Activated naive CD4-positive, alpha-beta T cell treated with anti-CD3 and anti-CD28 coated beads for 36 hours (primary cell): ENCODE measurements around the gene KRTAP10-4. TPM values are rescaled to one million over a fixed set of nuclear protein-coding genes. Genes with fewer than 3 reads are reported as not detected.

Experiments used
- CTCF ChIA-PET: fragments of 350-600 bp; sonication (Branson Sonifier 250); formaldehyde crosslinking; loops from one replicate; lab custom pipeline; 2021; ENCODE audit warnings: antibody characterized with exemption; lab: Charles Lee
- DNase-seq: peaks from one replicate; pipeline ENCODE4 v3.0.0-alpha.2; 2020
- H3K27ac Mint-ChIP-seq: one replicate; pipeline ENCODE4 v1.8.0; 2021; ENCODE audit warnings: mild to moderate bottlenecking, mixed read lengths
- H3K27me3 Mint-ChIP-seq: one replicate; pipeline ENCODE4 v1.8.0; 2021; ENCODE audit warnings: low read depth, mixed read lengths
- H3K36me3 Mint-ChIP-seq: one replicate; pipeline ENCODE4 v1.8.0; 2021; ENCODE audit warnings: low read depth, mixed read lengths
- H3K4me1 Mint-ChIP-seq: one replicate; pipeline ENCODE4 v1.8.0; 2021; ENCODE audit warnings: low read depth, mixed read lengths
- H3K4me3 Mint-ChIP-seq: one replicate; pipeline ENCODE4 v1.8.0; 2021; ENCODE audit warnings: mild to moderate bottlenecking, moderate library complexity, mixed read lengths
- H3K9me3 Mint-ChIP-seq: one replicate; pipeline ENCODE4 v1.8.0; 2021; ENCODE audit warnings: mixed read lengths
- intact Hi-C: fragments of 100-400 bp; cut with micrococcal nuclease; formaldehyde crosslinking; loops from one replicate; pipeline ENCODE4 v1.15.1; 2023
- total RNA-seq, 2 experiments: library from RNA; stranded (reverse); gene quantifications; one replicate each; pipeline ENCODE4 v1.2.3, GENCODE V29; 2021

KRTAP10-4 gene
- total RNA-seq, 2 experiments from 2014 or later = not detected

DNA sequence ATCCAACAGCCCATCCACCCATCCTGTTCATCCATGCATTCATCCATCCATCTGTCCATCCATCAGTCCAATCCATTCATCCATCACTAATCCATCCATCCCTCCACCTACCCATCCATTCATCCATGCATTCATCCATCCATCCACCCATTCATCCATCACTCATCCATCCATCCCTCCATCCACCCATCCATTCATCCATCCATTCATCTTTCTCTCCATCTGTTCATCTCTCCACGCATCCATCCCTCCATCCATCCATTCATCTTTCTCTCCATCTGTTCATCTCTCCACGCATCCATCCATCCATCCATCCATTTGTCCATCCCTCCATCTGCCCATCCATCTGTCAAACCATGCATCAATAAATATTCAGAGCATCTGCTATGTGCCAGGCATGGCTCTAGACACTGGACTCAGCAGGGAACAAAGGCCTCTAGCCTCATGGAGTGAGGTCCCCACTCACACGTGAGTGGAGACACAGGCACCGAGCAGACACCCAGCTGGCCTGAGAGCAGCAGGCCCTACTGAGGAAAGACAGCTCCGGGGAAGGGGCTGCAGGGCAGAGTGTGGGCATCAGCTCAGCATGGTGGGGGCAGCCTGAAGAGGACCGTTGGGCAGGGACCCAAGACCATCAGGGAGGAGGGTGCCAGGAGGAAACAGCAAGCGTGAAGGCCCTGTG, 43.2 kb upstream of the KRTAP10-4 start:
- CTCF ChIA-PET = no interaction called here
- no peaks in the 10 kb centered on the region for H3K4me1 Mint-ChIP-seq
- no peaks in the 10 kb centered on the region for H3K27me3 Mint-ChIP-seq
- intact Hi-C loops = no loop called here
- H3K36me3 Mint-ChIP-seq = no peaks in the 10 kb centered on the region
- DNase-seq = no peak
- no peak overlapping the region for H3K27ac Mint-ChIP-seq
- no peak overlapping the region for H3K4me3 Mint-ChIP-seq
- no peaks in the 10 kb centered on the region for H3K9me3 Mint-ChIP-seq

DNA sequence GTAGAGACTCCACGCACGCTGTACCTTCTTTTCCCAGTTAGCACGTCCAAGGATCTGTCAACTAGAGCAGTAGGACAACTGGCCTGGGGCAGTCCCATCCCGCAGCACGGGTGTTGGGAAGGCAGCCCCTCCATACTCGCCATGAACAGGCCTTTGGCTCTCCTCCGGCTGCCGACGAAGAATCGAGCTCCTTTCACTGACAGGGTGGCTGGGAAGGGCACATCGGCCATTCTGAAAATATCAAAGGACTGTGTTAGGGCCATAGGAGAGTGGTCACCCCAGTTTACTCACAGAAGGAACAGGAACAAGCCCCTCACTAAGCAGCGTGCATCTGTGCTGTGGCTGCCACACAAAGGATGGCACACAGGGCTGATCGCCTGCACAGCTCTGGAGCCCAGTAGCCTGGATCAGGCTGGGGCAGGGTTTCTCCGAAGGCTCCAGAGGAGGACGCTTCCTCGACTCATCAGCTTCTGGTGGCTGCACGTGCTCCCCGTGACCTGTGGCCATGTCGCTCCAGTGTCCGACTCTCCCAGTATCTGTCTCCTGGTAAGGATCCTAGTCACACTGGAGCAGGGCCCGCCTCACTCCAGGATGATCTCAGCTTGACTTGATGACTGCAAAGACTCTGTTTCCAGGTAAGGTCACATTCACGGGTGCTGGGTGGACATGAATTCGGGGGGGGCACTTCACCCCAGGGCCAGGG, 42.5 kb upstream of the KRTAP10-4 start:
- no peak overlapping the region for H3K4me3 Mint-ChIP-seq
- CTCF ChIA-PET = no interaction called here
- intact Hi-C loops = no loop called here
- H3K9me3 Mint-ChIP-seq = no peaks in the 10 kb centered on the region
- no peaks in the 10 kb centered on the region for H3K36me3 Mint-ChIP-seq
- H3K4me1 Mint-ChIP-seq = no peaks in the 10 kb centered on the region
- no peak overlapping the region for H3K27ac Mint-ChIP-seq
- no peaks in the 10 kb centered on the region for H3K27me3 Mint-ChIP-seq
- DNase-seq = no peak

DNA sequence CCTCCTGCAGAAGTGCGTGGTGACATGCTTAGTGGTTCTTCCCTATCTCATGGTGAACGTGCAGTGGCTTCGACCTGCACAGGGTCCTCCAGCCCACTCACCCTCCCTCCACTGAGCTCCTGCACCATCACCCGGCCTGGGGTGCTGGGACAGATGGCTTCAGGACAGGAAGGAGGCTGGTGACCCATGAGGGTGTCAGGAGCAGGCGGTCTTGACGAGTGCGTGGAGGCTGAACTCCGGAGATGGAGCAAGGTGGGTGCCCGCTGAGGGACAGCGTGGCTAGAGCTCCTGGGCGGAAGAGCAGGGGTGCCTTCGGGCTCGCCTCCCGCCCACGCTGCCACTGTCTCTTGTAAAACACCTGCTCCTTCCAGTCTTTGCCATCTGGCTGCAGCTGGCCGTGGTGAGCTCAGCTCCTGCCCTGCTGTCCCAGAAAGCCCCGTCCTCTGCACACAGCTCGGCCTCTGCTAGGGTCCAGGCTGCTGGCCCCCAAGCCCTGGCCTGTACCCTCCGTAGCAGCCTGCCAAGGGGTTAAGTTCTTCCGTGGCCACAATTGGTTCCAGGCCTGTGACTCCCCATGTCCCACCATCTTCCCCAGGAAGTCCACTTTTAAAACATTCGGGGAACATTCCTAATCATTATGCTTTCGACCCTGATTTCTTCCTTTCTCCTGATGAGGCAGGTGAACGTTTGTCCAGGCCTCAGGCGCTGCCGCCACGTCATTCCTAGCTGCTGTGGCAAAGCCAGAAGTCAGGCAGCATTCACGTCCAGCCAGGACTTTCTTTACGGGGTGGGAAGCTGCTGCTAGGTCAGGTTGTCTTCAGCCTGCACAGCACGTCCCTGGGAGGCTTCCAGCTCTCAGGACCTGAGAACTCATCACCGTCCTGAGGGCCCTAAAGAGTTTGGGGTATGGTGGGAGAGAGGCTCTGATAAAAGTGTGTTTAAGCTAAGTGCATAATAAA, 41.6 kb upstream of the KRTAP10-4 start:
- no peak for DNase-seq
- CTCF ChIA-PET = no interaction called here
- intact Hi-C loops = no loop called here

DNA sequence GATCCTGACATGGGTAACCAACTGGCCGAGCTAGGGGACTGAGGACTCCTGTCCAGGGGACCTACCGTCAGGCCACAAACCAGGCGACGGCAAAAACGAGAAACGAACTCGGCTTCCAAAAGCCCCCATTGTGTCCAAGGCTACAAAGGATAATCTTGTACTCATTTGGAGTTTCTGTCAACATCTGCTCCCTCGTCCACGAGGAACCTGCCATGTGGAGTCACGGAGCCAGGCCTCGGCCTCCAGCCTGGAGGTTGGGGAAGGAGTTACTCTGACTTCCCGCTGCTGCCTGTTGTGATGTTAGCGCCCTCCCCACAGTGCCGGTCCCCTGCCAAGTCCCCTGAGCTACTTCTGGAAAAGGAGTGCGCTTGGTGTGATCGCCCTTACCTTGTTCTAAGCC, 40.8 kb upstream of the KRTAP10-4 start:
- Mint-ChIP-seq H3K4me3 (no peak overlapping the region), H3K9me3 (no peaks in the 10 kb centered on the region), H3K27ac (no peak overlapping the region), H3K36me3 (no peaks in the 10 kb centered on the region), H3K27me3 (no peaks in the 10 kb centered on the region), H3K4me1 (no peaks in the 10 kb centered on the region)
- CTCF ChIA-PET = no interaction called here
- no peak for DNase-seq
- intact Hi-C loops = no loop called here

More for the DNA sequence above, 41.6 kb upstream of the KRTAP10-4 start:
- no peaks in the 10 kb centered on the region for H3K36me3 Mint-ChIP-seq
- H3K4me1 Mint-ChIP-seq = no peaks in the 10 kb centered on the region
- H3K4me3 Mint-ChIP-seq = no peak overlapping the region
- no peaks in the 10 kb centered on the region for H3K9me3 Mint-ChIP-seq
- no peaks in the 10 kb centered on the region for H3K27me3 Mint-ChIP-seq
- no peak overlapping the region for H3K27ac Mint-ChIP-seq

DNA sequence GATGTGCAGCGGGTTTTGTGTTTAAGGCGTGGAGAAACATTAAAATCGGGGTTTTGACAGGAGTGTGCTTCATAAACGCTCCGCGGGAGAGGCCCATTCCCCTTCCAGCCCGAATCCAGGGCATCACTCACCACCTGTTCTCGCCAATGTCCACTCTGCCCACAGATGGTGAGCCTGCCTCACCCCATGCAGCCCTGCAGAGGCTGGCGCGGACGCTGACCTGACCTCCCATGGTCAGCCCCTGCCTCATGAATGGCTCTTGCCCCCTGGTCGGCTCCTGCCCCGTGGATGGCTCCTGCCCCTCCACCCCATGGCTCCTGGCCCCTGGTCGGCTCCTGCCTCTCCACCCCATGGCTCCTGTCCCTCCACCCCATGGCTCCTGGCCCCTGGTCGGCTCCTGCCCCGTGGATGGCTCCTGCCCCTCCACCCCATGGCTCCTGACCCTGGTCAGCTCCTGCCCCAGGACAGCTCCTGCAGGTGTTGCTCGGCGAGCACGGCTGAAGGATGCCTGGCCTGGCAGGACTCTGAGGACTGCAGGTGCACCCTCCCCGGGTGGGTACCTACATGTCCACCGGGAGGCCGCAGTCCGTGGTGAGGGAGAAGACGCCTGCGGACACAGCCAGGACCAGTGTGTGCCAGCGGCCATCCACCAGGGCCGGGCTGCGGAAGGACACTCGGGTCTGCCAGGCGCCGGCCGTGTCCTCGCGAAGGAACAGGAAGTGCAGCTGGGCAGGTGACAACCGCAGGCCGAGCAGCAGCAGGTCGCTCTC, 40.2 kb upstream of the KRTAP10-4 start:
- H3K36me3 Mint-ChIP-seq = no peaks in the 10 kb centered on the region
- H3K9me3 Mint-ChIP-seq = no peaks in the 10 kb centered on the region
- intact Hi-C loops = no loop called here
- H3K27me3 Mint-ChIP-seq = no peaks in the 10 kb centered on the region
- CTCF ChIA-PET = no interaction called here
- no peak overlapping the region for H3K27ac Mint-ChIP-seq
- DNase-seq = no peak
- no peaks in the 10 kb centered on the region for H3K4me1 Mint-ChIP-seq
- H3K4me3 Mint-ChIP-seq = no peak overlapping the region

DNA sequence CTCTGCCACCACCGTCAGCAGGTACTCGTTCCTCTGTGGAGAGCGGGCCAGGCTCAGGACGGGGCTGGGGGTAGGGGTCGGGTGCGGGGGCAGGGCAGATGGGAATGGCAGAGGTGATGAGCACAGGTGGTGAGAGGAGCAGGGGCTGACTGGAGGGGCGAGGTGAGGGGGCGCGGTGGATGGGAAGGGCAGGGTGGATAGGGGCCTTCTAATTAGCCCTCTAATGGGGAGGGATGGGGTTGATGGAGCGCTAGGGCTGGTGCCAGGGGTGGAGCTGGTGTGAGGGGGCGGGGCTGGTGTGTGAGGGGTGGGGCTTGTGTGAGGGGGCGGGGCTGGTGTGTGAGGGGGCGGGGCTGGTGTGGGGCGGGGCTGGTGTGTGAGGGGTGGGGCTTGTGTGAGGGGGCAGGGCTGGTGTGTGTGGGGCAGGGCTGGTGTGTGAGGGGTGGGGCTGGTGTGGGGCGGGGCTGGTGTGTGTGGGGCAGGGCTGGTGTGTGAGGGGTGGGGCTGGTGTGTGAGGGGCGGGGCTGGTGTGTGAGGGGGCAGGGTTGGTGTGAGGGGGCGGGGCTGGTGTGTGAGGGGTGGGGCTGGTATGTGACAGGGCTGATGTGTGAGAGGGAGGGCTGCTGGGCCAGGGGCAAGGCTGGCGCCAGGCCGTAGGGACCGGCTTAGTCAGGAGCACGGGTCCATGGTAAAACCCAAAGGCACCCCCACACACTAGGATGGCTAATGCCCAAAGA, 39.5 kb upstream of the KRTAP10-4 start:
- DNase-seq = no peak
- intact Hi-C loops = no loop called here
- no peaks in the 10 kb centered on the region for H3K36me3 Mint-ChIP-seq
- H3K4me1 Mint-ChIP-seq = no peaks in the 10 kb centered on the region
- no peak overlapping the region for H3K4me3 Mint-ChIP-seq
- H3K27ac Mint-ChIP-seq = no peak overlapping the region
- no peaks in the 10 kb centered on the region for H3K27me3 Mint-ChIP-seq
- CTCF ChIA-PET = no interaction called here
- no peaks in the 10 kb centered on the region for H3K9me3 Mint-ChIP-seq

DNA sequence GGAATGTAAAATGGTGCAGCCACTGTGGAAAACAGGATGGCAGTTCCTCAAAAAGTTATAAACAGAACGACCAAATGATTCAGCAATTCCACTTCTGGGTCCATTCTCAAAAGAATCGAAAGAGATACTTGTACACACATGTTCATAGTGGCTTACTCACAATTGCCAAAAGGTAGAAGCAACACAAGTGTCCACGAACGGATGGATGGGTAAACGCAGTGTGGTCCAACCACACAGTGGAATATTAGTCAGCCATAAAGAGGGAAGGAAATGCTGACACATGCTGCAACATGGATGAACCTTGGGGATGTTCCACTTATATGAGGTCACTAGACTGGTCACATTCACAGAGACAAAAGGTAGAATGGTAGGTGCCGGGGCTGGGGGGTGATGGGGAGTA, 38.8 kb upstream of the KRTAP10-4 start:
- CTCF ChIA-PET = no interaction called here
- no peak overlapping the region for H3K4me3 Mint-ChIP-seq
- DNase-seq = no peak

DNA sequence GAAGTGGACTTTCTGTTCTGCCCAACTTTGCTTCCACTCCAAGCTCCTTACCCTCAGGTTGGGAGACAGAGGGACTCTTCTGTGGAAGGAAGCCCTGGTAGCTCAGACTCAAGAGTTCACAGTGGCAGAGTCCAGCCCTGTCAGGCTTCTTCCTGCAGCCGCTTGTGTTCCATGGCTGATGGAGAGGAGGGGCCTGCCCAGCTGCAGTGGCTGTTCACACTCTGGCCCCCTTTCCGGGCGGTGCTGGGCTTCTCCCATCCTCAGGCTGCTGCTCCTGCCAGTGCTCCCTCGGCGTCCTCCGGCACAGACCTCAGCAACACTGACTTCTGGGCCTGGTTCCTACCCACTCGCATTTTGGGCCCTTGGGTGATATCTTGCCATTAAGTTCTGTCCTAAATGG, 37.6 kb upstream of the KRTAP10-4 start:
- Mint-ChIP-seq H3K4me3 (no peak overlapping the region), H3K9me3 (no peaks in the 10 kb centered on the region), H3K27ac (no peak overlapping the region), H3K4me1 (no peaks in the 10 kb centered on the region), H3K36me3 (no peaks in the 10 kb centered on the region), H3K27me3 (no peaks in the 10 kb centered on the region)
- CTCF ChIA-PET = interaction anchor here (0.6 to 1.2 kb wide), 3 partner anchors 25 to 670 kb away, joined by 3 read pairs; no protein-coding TSS in a partner anchor
- no peak for DNase-seq
- intact Hi-C loops = no loop called here

More for the DNA sequence above, 38.8 kb upstream of the KRTAP10-4 start:
- Mint-ChIP-seq H3K9me3 (no peaks in the 10 kb centered on the region), H3K36me3 (no peaks in the 10 kb centered on the region), H3K4me1 (no peaks in the 10 kb centered on the region), H3K27me3 (no peaks in the 10 kb centered on the region), H3K27ac (no peak overlapping the region)
- intact Hi-C loops = no loop called here

DNA sequence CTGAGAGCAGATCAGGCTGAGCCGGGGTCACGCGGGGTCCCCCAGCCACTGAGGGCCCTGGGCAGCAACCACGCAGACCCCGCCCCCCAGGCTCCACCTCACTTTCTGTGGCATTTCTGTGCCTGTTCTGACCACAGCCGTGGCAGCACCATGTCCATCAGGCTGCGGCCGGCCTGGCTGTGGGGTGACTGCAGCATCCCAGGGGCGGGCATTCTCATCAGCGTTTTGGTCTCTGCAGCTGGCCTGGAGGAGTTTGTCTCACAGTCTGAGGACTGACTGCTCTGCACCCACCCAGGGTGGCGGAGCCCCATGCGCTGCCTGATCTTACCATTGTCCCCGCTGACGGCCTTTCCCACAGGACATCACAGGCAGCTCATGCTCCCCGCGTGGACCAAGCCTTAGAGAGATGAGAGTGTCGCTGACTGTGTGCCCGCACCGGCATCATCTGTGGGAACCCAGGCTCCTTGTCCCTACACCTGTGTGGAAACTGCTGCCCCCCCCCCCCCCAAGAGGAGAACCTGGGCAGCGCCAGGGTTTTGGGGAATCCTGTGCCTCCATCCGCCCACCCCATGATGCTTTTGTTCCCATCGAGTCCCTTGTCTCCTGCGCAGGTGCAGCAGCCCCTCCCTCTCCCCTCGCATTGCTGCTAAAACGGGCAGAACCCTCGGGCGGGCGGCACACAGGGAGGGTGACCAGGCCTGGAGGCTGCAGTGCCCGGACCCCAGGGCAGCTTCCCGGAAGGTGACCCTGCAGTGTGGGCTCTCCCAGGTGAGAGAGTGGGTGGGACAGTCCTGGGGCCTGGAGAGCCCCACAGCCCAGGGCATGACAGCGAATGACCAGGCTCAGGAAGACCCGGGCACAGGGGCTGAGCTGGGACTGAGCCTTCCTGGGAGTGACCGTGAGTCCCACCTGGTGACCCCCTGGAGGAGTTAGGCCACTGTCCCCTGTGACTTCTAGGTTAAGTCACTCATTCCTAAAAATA, 35.3 kb upstream of the KRTAP10-4 start:
- no peaks in the 10 kb centered on the region for H3K27me3 Mint-ChIP-seq
- intact Hi-C loops = no loop called here
- CTCF ChIA-PET = interaction anchor here (0.6 kb wide), 1 partner anchor 491 kb away, joined by 6 read pairs; no protein-coding TSS in a partner anchor
- no peaks in the 10 kb centered on the region for H3K9me3 Mint-ChIP-seq
- H3K4me1 Mint-ChIP-seq = no peaks in the 10 kb centered on the region
- H3K27ac Mint-ChIP-seq = no peak overlapping the region
- no peak overlapping the region for H3K4me3 Mint-ChIP-seq
- no peak for DNase-seq
- no peaks in the 10 kb centered on the region for H3K36me3 Mint-ChIP-seq

DNA sequence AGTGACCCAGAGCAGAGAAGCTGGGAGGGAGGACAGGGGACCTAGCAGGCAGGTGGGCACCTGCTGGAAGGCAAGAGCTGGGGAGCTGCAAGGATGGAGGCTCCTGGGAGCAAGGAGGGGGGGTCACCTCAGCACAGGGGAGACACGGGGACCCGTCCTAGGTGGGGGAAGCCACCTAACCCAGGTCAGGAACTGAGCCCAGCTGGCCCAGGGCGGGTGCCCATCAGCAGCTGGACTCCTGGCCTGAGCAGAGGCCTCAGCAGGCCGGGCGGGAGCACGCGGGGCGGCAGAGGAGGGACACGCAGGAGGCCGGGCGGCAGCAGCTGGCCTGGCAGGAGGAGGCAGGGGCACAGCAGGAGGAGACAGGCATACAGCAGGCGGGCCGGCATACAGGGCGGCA, 34.5 kb upstream of the KRTAP10-4 start:
- CTCF ChIA-PET = interaction anchor here (0.6 kb wide), 1 partner anchor 490 kb away, joined by 6 read pairs; no protein-coding TSS in a partner anchor
- Mint-ChIP-seq H3K27me3 (no peaks in the 10 kb centered on the region), H3K27ac (no peak overlapping the region), H3K4me3 (no peak overlapping the region), H3K9me3 (no peaks in the 10 kb centered on the region), H3K36me3 (no peaks in the 10 kb centered on the region), H3K4me1 (no peaks in the 10 kb centered on the region)
- intact Hi-C loops = no loop called here
- no peak for DNase-seq
